GM20000 (cell line): ENCODE measurements around the gene LRIG1.

Source experiments
- DNase-seq: peaks from one replicate; pipeline ENCODE4 v3.0.0; 2012; ENCODE audit warnings: low spot score
- TF ChIP-seq, protein P1 (sequence below): IDR thresholded peaks from 2 replicates; pipeline ENCODE4 v1.5.1; 2012; ENCODE audit warnings: mild to moderate bottlenecking, control low read depth; ENCODE audit errors: extremely low read depth, missing control alignments

LRIG1 gene

DNA sequence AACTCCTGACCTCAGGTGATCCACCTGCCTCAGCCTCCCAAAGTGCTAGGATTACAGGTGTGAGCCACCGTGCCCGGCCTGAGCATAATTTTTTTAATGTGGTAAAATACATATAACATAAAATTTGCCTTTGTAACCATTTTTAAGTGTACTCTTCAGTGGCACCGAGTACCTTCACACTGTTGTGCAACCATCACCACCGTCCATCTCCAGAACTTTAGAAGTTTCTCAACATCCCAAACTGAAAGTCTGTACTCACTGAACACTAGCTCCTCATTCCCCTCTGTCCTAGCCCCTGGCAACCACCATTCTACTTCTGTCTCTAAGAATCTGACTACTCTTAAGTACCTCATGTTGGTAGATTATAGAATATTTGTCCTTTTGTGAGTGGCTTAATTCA is 35.2 kb downstream of the LRIG1 start:
- TF ChIP-seq, protein P1, sequence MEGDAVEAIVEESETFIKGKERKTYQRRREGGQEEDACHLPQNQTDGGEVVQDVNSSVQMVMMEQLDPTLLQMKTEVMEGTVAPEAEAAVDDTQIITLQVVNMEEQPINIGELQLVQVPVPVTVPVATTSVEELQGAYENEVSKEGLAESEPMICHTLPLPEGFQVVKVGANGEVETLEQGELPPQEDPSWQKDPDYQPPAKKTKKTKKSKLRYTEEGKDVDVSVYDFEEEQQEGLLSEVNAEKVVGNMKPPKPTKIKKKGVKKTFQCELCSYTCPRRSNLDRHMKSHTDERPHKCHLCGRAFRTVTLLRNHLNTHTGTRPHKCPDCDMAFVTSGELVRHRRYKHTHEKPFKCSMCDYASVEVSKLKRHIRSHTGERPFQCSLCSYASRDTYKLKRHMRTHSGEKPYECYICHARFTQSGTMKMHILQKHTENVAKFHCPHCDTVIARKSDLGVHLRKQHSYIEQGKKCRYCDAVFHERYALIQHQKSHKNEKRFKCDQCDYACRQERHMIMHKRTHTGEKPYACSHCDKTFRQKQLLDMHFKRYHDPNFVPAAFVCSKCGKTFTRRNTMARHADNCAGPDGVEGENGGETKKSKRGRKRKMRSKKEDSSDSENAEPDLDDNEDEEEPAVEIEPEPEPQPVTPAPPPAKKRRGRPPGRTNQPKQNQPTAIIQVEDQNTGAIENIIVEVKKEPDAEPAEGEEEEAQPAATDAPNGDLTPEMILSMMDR, result no peak
- DNase-seq, result no peak

GRCh38 chr3:66465034-66465433 is 35.8 kb downstream of the LRIG1 start:
- TF ChIP-seq, protein P1, result no peak
- no peak for DNase-seq

- DNase-seq, result no peak
- TF ChIP-seq, protein P1, result no peak
Observed at GRCh38 chr3:66464512-66464894, 36.3 kb downstream of the LRIG1 start.

GRCh38 chr3:66463730-66464511 is 36.9 kb downstream of the LRIG1 start:
- DNase-seq, result no peak
- TF ChIP-seq, protein P1, result no peak

GRCh38 chr3:66463054-66463631 is 37.7 kb downstream of the LRIG1 start:
- DNase-seq, result no peak
- TF ChIP-seq, protein P1, result no peak

GRCh38 chr3:66457252-66457651 is 43.6 kb downstream of the LRIG1 start:
- DNase-seq, result no peak
- TF ChIP-seq, protein P1, result no peak

DNA sequence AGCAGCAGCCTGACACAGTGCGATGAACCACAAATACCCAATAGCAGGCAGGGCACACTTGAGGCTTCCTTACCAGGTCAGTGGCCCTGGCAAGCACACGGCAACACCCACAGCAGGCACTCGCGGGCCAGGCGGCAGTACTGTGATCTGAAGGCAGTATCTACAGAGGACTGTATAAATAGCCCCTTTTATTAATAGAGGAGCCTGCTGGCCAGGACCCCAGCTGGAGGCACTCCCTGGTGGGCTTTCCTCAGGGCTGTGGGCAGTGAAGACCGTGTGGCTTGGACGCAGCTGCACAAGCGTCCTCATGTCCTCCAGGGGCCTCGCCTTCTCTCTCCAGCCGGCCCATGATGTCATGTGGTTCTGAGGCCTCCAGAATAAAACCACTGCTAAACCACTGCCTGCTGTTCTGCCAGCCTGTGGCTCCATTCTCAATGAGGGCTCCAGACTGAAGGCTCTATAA is 44.1 kb downstream of the LRIG1 start:
- TF ChIP-seq, protein P1, result no peak
- DNase-seq, result no peak
